Sigmoid colon (tissue), 3 donors: ENCODE data around the gene ANKRD18B.
"Not testable (repeated sequence)": the region's sequence is repeated elsewhere in the genome, so short reads cannot be mapped to it uniquely, and the experiment has no call there.

Experiments
- POLR2A ChIP-seq, 2 donors: fragments of 450-650 bp; IDR thresholded peaks; one replicate each; pipeline ENCODE4 v1.6.1; 2016; ENCODE audit warnings: antibody characterized with exemption in 2 of 2, mild to moderate bottlenecking in 2 of 2, moderate library complexity in 2 of 2
- TF ChIP-seq, protein P1 (sequence below), 4 experiments: fragments of 450-650 bp in 3 of 4; fragments of 200-600 bp in 1 of 4; IDR thresholded peaks; one replicate each; pipeline ENCODE4 v1.5.1; 2016 to 2019; ENCODE audit warnings: antibody characterized with exemption in 4 of 4, mild to moderate bottlenecking in 3 of 4, moderate library complexity in 2 of 4

DNA sequence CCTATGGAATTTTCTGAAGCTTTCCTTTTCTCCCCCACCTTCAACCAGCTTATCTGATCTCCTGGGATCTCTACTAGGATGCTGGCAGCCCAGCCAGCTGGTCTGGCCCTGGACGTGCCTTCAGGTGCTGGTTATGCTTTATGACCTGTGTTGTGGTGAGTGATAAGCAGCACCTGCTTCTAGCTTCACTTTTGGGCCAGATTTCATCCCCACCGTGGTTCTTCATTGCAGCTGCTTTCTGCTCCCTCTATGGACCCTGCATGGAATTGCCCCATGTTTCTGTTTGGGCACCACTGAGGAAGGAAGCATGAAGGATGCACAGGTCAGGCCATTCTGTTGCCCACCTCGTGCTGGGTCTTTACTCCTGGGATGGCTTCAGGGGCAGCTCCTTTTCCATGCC, 80.2 kb downstream of the ANKRD18B start:
- TF ChIP-seq, protein P1, sequence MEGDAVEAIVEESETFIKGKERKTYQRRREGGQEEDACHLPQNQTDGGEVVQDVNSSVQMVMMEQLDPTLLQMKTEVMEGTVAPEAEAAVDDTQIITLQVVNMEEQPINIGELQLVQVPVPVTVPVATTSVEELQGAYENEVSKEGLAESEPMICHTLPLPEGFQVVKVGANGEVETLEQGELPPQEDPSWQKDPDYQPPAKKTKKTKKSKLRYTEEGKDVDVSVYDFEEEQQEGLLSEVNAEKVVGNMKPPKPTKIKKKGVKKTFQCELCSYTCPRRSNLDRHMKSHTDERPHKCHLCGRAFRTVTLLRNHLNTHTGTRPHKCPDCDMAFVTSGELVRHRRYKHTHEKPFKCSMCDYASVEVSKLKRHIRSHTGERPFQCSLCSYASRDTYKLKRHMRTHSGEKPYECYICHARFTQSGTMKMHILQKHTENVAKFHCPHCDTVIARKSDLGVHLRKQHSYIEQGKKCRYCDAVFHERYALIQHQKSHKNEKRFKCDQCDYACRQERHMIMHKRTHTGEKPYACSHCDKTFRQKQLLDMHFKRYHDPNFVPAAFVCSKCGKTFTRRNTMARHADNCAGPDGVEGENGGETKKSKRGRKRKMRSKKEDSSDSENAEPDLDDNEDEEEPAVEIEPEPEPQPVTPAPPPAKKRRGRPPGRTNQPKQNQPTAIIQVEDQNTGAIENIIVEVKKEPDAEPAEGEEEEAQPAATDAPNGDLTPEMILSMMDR (IDR thresholded peaks at IDR 0.05): not testable (repeated sequence)
- not testable (repeated sequence) for TF ChIP-seq POLR2A (IDR thresholded peaks at IDR 0.05)
